SK-N-SH (cell line): ENCODE data around the gene BTLA. TPM values are rescaled to one million over a fixed set of nuclear protein-coding genes. Genes with fewer than 3 reads are reported as not detected.

Experiments used
- CTCF ChIA-PET: fragments of 300-600, 350-600 bp; formaldehyde crosslinking; extraction: SDS; loops from one replicate; lab custom pipeline; 2021; lab: Yijun Ruan, JAX
- POLR2A ChIA-PET: fragments of 350-600 bp; sonication (Branson Sonifier 250); formaldehyde crosslinking; extraction: SDS; loops from one replicate; lab custom pipeline; 2020; ENCODE audit warnings: antibody characterized with exemption, inconsistent platforms; lab: Yijun Ruan, JAX
- DNase-seq: peaks from one replicate; pipeline ENCODE4 v3.0.0; 2012
- H2AFZ ChIP-seq: fragments of 200-600 bp; sonication (generic); 2 replicates; pipeline ENCODE4 v1.8.1; 2016; ENCODE audit warnings: antibody characterized with exemption, mild to moderate bottlenecking, low read depth
- H3F3A ChIP-seq: fragments of 200-600 bp; sonication (generic); replicated peaks from 2 replicates; pipeline ENCODE3; 2016; ENCODE audit warnings: antibody characterized with exemption, mild to moderate bottlenecking; ENCODE audit not compliant: insufficient read depth
- H3K27ac ChIP-seq, 2 experiments: fragments of 200-500 bp in 1 of 2; fragments of 200-600 bp in 1 of 2; sonication (Bioruptor generic) in 1 of 2; sonication (generic), shearing (Covaris generic) in 1 of 2; 2 replicates each; pipeline versions ENCODE4 v1.5.1 to v1.6.1; 2014 to 2016; ENCODE audit warnings: low read depth in 2 of 2, inconsistent platforms in 1 of 2, low read length in 1 of 2, mild to moderate bottlenecking in 1 of 2, mixed read lengths in 1 of 2
- H3K27me3 ChIP-seq: fragments of 200-600 bp; sonication (generic), shearing (Covaris generic); 2 replicates; pipeline ENCODE4 v1.6.1; 2016; ENCODE audit warnings: mixed run types; ENCODE audit not compliant: insufficient read depth
- H3K36me3 ChIP-seq, 2 experiments: fragments of 200-500 bp in 1 of 2; fragments of 200-600 bp in 1 of 2; sonication (Bioruptor generic) in 1 of 2; sonication (generic) in 1 of 2; replicated peaks in 1 of 2; 2 replicates each; pipeline versions ENCODE3 to v1.5.1; 2014 to 2016; ENCODE audit warnings: low read length in 1 of 2, mild to moderate bottlenecking in 1 of 2; ENCODE audit not compliant: insufficient read depth in 2 of 2, control insufficient read depth in 1 of 2
- H3K4me1 ChIP-seq, 2 experiments: fragments of 200-500 bp in 1 of 2; fragments of 200-600 bp in 1 of 2; sonication (Bioruptor generic) in 1 of 2; sonication (generic), shearing (Covaris generic) in 1 of 2; 2 replicates each; pipeline versions ENCODE4 v1.5.1 to v1.6.1; 2014 to 2016; ENCODE audit warnings: low read depth in 1 of 2, low read length in 1 of 2, mixed run types in 1 of 2; ENCODE audit not compliant: insufficient read depth in 2 of 2, control insufficient read depth in 1 of 2
- H3K4me2 ChIP-seq: fragments of 200-600 bp; sonication (generic), shearing (Covaris generic); 2 replicates; pipeline ENCODE4 v1.6.1; 2017; ENCODE audit warnings: mixed run types
- H3K4me3 ChIP-seq, 2 experiments: fragments of 200-500 bp in 1 of 2; fragments of 200-600 bp in 1 of 2; sonication (Bioruptor generic) in 1 of 2; sonication (generic), shearing (Covaris generic) in 1 of 2; 2 replicates each; pipeline versions ENCODE4 v1.5.1 to v1.8.1; 2014 to 2016; ENCODE audit warnings: low read depth in 2 of 2, inconsistent platforms in 1 of 2, low read length in 1 of 2, mild to moderate bottlenecking in 1 of 2, mixed read lengths in 1 of 2, moderate library complexity in 1 of 2
- H3K79me2 ChIP-seq: fragments of 200-600 bp; sonication (generic); 2 replicates; pipeline ENCODE4 v1.8.1; 2017; ENCODE audit warnings: mild to moderate bottlenecking; ENCODE audit not compliant: insufficient read depth
- H3K9ac ChIP-seq: fragments of 200-600 bp; sonication (generic); 2 replicates; pipeline ENCODE4 v1.6.1; 2017; ENCODE audit warnings: mixed run types
- H3K9me2 ChIP-seq: fragments of 200-600 bp; sonication (generic); 2 replicates; pipeline ENCODE4 v1.6.1; 2017; ENCODE audit warnings: mixed run types
- H3K9me3 ChIP-seq: fragments of 200-600 bp; sonication (generic); 2 replicates; pipeline ENCODE4 v1.6.1; 2017; ENCODE audit warnings: mixed run types, mild to moderate bottlenecking, moderate library complexity
- H4K20me1 ChIP-seq: fragments of 200-600 bp; sonication (generic); 2 replicates; pipeline ENCODE4 v1.6.1; 2017; ENCODE audit warnings: mild to moderate bottlenecking, mixed run types; ENCODE audit not compliant: insufficient read depth
- ELF1 ChIP-seq: IDR thresholded peaks from 2 replicates; pipeline ENCODE4 v1.4.0; 2012
- FOSL2 ChIP-seq: IDR thresholded peaks from 2 replicates; pipeline ENCODE4 v1.4.0; 2012; ENCODE audit warnings: low read depth, mild to moderate bottlenecking, moderate library complexity, borderline replicate concordance
- JUND ChIP-seq: IDR thresholded peaks from 2 replicates; pipeline ENCODE4 v1.4.0; 2012
- MEF2A ChIP-seq: IDR thresholded peaks from 2 replicates; pipeline ENCODE4 v1.4.0; 2012; ENCODE audit warnings: low read depth, borderline replicate concordance
- MXI1 ChIP-seq: IDR thresholded peaks from 2 replicates; pipeline ENCODE4 v1.6.1; 2012; ENCODE audit warnings: mild to moderate bottlenecking, low read depth, low read length, improper control_type of control experiment
- NFIC ChIP-seq: IDR thresholded peaks from 2 replicates; pipeline ENCODE4 v1.4.0; 2012; ENCODE audit warnings: borderline replicate concordance
- RCOR1 ChIP-seq: fragments of 150-350 bp; IDR thresholded peaks from 2 replicates; pipeline ENCODE4 v1.6.1; 2017; ENCODE audit warnings: antibody characterized with exemption, low read length
- RXRA ChIP-seq: IDR thresholded peaks from 2 replicates; pipeline ENCODE4 v1.4.0; 2012; ENCODE audit warnings: low read depth, mild to moderate bottlenecking, borderline replicate concordance
- TAF1 ChIP-seq: IDR thresholded peaks from 2 replicates; pipeline ENCODE4 v1.6.1; 2012; ENCODE audit warnings: low read depth, mild to moderate bottlenecking, low read length, moderate library complexity, borderline replicate concordance
- TCF12 ChIP-seq: IDR thresholded peaks from 2 replicates; pipeline ENCODE4 v1.4.0; 2012
- polyA plus RNA-seq, 3 experiments: library from polyadenylated mRNA; depleted of rRNA; stranded (reverse); fragments of >200 nt; gene quantifications; 2 replicates each; pipeline ENCODE4 v1.2.3, GENCODE V29; 2012
- TF ChIP-seq, protein P1 (sequence below): IDR thresholded peaks from 2 replicates; pipeline ENCODE4 v1.4.0; 2012; ENCODE audit warnings: low read depth
- TF ChIP-seq, protein P2 (sequence below): fragments of 200-600 bp; sonication (generic); IDR thresholded peaks from 2 replicates; pipeline ENCODE4 v1.6.1; 2017; ENCODE audit warnings: antibody characterized with exemption, mild to moderate bottlenecking, moderate library complexity

BTLA gene
- polyA plus RNA-seq, 1 of the 3 experiments (the other 2 are of a cell fraction): not detected

DNA sequence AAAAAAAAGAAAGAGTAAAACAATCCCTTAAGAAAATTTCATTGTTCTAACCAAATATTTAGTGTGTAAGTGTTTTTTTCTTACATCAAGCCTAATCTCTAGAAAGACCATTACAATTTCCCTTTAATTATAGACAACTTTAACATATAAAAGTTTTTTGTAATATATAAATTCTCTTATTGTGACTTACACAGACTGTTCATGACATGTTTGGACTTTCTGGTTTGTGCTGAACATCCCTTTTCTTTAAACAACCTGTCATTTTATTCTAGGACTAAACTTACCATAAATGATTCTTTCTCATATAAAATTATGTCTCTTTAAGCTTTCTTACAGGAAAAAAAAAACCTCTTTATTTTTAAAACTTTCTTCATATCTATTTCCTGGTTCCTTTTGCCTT, 13.0 kb upstream of the BTLA start:
- Histone ChIP-seq H3F3A (no peaks in the 10 kb centered on the region), H3K79me2 (no peaks in the 10 kb centered on the region), H3K4me2 (no peak overlapping the region), H3K9me3 (peaks cover 6% of the 10 kb centered on the region), H3K36me3 (no peaks in the 10 kb centered on the region), H3K27ac (no peak overlapping the region), H2AFZ (no peak overlapping the region), H4K20me1 (no peaks in the 10 kb centered on the region), H3K4me1 (no peaks in the 10 kb centered on the region), H3K9ac (no peak overlapping the region), H3K9me2 (no peaks in the 10 kb centered on the region), H3K4me3 (no peak overlapping the region), H3K27me3 (no peaks in the 10 kb centered on the region)
- ChIA-PET CTCF (interaction anchor here (0.9 to 1.6 kb wide), 2 partner anchors 29 to 219 kb away, joined by 3 to 6 read pairs; partner anchors contain the start of gene SLC9C1), POLR2A (no interaction called here)
- TF ChIP-seq RCOR1 (no peak), JUND (no peak), MEF2A (no peak), ELF1 (no peak), TCF12 (no peak), FOSL2 (no peak), RXRA (no peak), MXI1 (no peak), TAF1 (no peak)
- TF ChIP-seq, protein P1, sequence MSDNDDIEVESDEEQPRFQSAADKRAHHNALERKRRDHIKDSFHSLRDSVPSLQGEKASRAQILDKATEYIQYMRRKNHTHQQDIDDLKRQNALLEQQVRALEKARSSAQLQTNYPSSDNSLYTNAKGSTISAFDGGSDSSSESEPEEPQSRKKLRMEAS: no peak
- TF ChIP-seq, protein P2, sequence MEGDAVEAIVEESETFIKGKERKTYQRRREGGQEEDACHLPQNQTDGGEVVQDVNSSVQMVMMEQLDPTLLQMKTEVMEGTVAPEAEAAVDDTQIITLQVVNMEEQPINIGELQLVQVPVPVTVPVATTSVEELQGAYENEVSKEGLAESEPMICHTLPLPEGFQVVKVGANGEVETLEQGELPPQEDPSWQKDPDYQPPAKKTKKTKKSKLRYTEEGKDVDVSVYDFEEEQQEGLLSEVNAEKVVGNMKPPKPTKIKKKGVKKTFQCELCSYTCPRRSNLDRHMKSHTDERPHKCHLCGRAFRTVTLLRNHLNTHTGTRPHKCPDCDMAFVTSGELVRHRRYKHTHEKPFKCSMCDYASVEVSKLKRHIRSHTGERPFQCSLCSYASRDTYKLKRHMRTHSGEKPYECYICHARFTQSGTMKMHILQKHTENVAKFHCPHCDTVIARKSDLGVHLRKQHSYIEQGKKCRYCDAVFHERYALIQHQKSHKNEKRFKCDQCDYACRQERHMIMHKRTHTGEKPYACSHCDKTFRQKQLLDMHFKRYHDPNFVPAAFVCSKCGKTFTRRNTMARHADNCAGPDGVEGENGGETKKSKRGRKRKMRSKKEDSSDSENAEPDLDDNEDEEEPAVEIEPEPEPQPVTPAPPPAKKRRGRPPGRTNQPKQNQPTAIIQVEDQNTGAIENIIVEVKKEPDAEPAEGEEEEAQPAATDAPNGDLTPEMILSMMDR: no peak
- DNase-seq: no peak

DNA sequence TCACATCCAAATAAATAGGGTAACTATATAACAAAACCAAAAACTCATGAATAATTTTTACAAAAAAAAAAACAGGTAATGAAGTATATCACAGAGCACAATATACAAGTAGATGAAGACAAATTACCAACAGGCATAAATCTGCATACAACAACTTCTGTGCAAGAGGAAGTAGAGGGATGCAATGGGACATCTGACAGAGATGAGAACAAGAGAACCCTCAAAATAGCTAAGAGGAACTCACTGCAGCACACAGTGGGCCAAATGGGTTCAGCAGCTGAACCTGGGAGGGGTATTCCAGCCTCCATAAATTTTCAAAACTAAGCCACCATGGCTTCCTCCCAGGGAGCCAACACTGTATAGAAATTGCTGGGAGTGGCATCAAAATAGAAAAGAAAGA, 9.6 kb upstream of the BTLA start:
- Histone ChIP-seq H3K79me2 (no peaks in the 10 kb centered on the region), H3K36me3 (no peaks in the 10 kb centered on the region), H3K4me1 (no peaks in the 10 kb centered on the region), H3K4me3 (no peak overlapping the region)
- TF ChIP-seq NFIC (no peak), MEF2A (no peak), TAF1 (no peak)
- TF ChIP-seq, all 33 proteins: peak for 0
- H3K9ac ChIP-seq: no peak overlapping the region
- no peaks in the 10 kb centered on the region for H4K20me1 ChIP-seq
- CTCF ChIA-PET: interaction anchor here (1.0 kb wide), 1 partner anchor 10 kb away, joined by 3 read pairs; no protein-coding TSS in a partner anchor
- POLR2A ChIA-PET: no interaction called here
- no peak for DNase-seq
- no peak overlapping the region for H3K4me2 ChIP-seq
- H3F3A ChIP-seq: no peaks in the 10 kb centered on the region
- no peak overlapping the region for H3K27ac ChIP-seq
- H3K27me3 ChIP-seq: no peaks in the 10 kb centered on the region
- H2AFZ ChIP-seq: no peak overlapping the region
- H3K9me2 ChIP-seq: no peaks in the 10 kb centered on the region
- peaks cover 6% of the 10 kb centered on the region for H3K9me3 ChIP-seq
